ENCODE results near the gene FOXP1. TPM values are rescaled to one million over a fixed set of nuclear protein-coding genes. Genes with fewer than 3 reads are reported as not detected.

FOXP1 gene
- total and polyA plus RNA-seq, 2 of the 8 experiments (the other 6 are each of a cell fraction or from before 2014, with no cell fraction given) = 13.9 to 25.4 TPM

DNA sequence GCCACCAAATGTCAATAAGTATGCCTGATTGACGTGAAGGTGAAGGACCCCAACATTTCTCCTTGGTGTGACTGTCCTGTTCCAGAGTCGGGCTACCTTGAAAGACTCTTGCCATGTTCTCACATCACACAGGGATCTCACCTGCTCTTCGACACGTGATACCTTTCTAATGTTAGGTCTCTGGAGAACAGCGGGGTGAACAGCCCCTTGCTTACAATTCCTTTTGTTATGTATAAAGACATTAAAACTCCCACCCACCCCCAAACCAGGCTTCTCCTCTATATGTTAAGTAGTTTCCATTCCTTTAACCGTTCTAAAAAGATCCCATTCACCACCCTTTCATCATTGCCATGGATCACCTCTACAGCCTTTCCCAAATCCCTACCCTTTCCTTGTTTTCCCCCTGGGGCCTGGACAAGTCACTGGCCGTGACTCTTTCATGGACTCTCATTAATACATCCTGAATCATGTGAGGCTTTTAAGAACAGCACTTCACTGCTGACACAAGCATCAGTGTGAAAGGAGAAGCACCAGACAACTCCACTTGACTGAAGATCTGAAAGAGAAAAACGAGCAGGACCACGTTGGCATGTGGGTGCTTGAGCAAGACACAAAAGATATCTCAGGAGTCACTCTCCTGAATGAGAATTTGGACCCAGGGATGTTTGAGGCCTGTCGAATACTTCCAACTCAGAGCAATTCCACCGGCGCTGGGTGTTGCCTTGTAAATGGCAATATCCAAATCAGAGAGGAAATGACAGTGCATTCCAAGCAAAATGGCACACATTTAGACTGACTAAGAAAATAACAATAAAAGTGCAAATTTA, 115.0 kb downstream of the FOXP1 start (continued):
- TF ChIP-seq RAD21 (IDR thresholded peaks at IDR 0.05 in 1 of 2, conservative IDR thresholded peaks at IDR 0.05 in 1 of 2; ENCODE audit: low read depth in 2 of 2, low read length in 2 of 2) (no peak), POLR2AphosphoS5 (IDR thresholded peaks at IDR 0.05; ENCODE audit: low read depth, low read length) (no peak), KDM1A (IDR thresholded peaks at IDR 0.05; ENCODE audit: borderline replicate concordance, low read length) (peak; percentile 39; the same call in 1 of the 2 replicates), BCL11A (IDR thresholded peaks at IDR 0.05; ENCODE audit: low read depth in 2 of 2, low read length in 2 of 2) (no peak), BACH1 (IDR thresholded peaks at IDR 0.05; ENCODE audit: low read length) (no peak), TBP (IDR thresholded peaks at IDR 0.05; ENCODE audit: low read depth, low read length) (no peak), FOSL1 (IDR thresholded peaks at IDR 0.05; ENCODE audit: insufficient read depth, low read depth, low read length) (no peak), ZNF274 (IDR thresholded peaks at IDR 0.05; ENCODE audit: borderline replicate concordance, extremely low read depth, low read length) (no peak), POLR2A (IDR thresholded peaks at IDR 0.05; ENCODE audit: control extremely low read depth in 1 of 2, low read depth in 2 of 2, low read length in 2 of 2) (no peak), NANOG (IDR thresholded peaks at IDR 0.05; ENCODE audit: insufficient read depth, low read depth, low read length, poor library complexity, severe bottlenecking) (no peak), SRF (IDR thresholded peaks at IDR 0.05; ENCODE audit: low read depth, low read length) (no peak), KDM5A (IDR thresholded peaks at IDR 0.05; ENCODE audit: low read length) (no peak), CBX5 (IDR thresholded peaks at IDR 0.05; ENCODE audit: low read depth, low read length) (no peak), SUZ12 (IDR thresholded peaks at IDR 0.05; ENCODE audit: low read length) (no peak), RXRA (IDR thresholded peaks at IDR 0.05; ENCODE audit: insufficient read depth, low read depth, low read length) (no peak), CEBPB (IDR thresholded peaks at IDR 0.05; ENCODE audit: low read depth, low read length) (no peak), EGR1 (IDR thresholded peaks at IDR 0.05; ENCODE audit: borderline replicate concordance, low read depth, low read length) (no peak), CHD2 (IDR thresholded peaks at IDR 0.05; ENCODE audit: low read length) (no peak), BRCA1 (IDR thresholded peaks at IDR 0.05; ENCODE audit: low read depth, low read length) (no peak), MAFK (IDR thresholded peaks at IDR 0.05; ENCODE audit: low read depth, low read length) (no peak), RBBP5 (IDR thresholded peaks at IDR 0.05; ENCODE audit: borderline replicate concordance, low read depth, low read length) (0 out of 2 replicates have a peak, but pooled peaks have one; percentile 44)
- TF ChIP-seq, protein P1, sequence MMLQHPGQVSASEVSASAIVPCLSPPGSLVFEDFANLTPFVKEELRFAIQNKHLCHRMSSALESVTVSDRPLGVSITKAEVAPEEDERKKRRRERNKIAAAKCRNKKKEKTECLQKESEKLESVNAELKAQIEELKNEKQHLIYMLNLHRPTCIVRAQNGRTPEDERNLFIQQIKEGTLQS (IDR thresholded peaks at IDR 0.05; ENCODE audit: insufficient read depth, low read depth, low read length) = no peak
- TF ChIP-seq, protein P2, sequence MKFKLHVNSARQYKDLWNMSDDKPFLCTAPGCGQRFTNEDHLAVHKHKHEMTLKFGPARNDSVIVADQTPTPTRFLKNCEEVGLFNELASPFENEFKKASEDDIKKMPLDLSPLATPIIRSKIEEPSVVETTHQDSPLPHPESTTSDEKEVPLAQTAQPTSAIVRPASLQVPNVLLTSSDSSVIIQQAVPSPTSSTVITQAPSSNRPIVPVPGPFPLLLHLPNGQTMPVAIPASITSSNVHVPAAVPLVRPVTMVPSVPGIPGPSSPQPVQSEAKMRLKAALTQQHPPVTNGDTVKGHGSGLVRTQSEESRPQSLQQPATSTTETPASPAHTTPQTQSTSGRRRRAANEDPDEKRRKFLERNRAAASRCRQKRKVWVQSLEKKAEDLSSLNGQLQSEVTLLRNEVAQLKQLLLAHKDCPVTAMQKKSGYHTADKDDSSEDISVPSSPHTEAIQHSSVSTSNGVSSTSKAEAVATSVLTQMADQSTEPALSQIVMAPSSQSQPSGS (IDR thresholded peaks at IDR 0.05; ENCODE audit: low read length) = no peak

All from H1 (cell line).